K562 (cell line): ENCODE measurements around the gene COQ5. TPM values are rescaled to one million over a fixed set of nuclear protein-coding genes. Genes with fewer than 3 reads are reported as not detected.

Experiments
- ATAC-seq: fragments of 200-7000 bp; cut with Tn5 transposase; 3 replicates; pipeline ENCODE4 v1.9.1; 2020; ENCODE audit warnings: moderate library complexity
- BruUV-seq: library from RNA; stranded (reverse); fragments of 400-500 nt; replicated peaks from 2 replicates; lab custom pipeline; 2021; lab: Mats Ljungman, UMichigan
- CTCF ChIA-PET: fragments of 300-600 bp; formaldehyde crosslinking; extraction: SDS; loops from one replicate; lab custom pipeline; 2021; ENCODE audit warnings: low intra/inter-chr PET ratio; lab: Yijun Ruan, JAX
- POLR2A ChIA-PET: fragments of 300-600, 350-650 bp; sonication (Branson Sonifier 250); formaldehyde crosslinking; extraction: SDS; loops from one replicate; lab custom pipeline; 2021; ENCODE audit warnings: antibody characterized with exemption, inconsistent platforms; lab: Yijun Ruan, JAX
- DNase-seq, 4 experiments: peaks; one replicate each; pipeline versions ENCODE4 v3.0.0 to v3.0.0-alpha.2; 2011 to 2018; ENCODE audit warnings: low spot score in 3 of 4, mixed read lengths in 3 of 4; ENCODE audit errors: extremely low read depth in 1 of 4
- FAIRE-seq: peaks from 2 replicates; lab custom pipeline; 2011; peaks lifted over from hg19 to GRCh38; lab: Jason Lieb, UNC
- H2AFZ ChIP-seq: 2 replicates; pipeline ENCODE4 v1.6.0; 2011; ENCODE audit warnings: low read depth, low read length, control low read depth, inconsistent platforms
- H3K27ac ChIP-seq: fragments of 200-600 bp; 3 replicates; pipeline ENCODE4 v1.8.0; 2011; ENCODE audit warnings: low read depth, mild to moderate bottlenecking, control low read depth, inconsistent platforms, low read length, moderate library complexity, mixed read lengths; ENCODE audit errors: extremely low read depth
- H3K27me3 ChIP-seq, 2 experiments: fragments of 300-600 bp in 1 of 2; 2 replicates in 1 of 2; 3 replicates in 1 of 2; pipeline versions ENCODE4 v1.6.0 to v1.8.0; 2011; ENCODE audit warnings: inconsistent platforms in 2 of 2, low read length in 2 of 2, mild to moderate bottlenecking in 1 of 2, mixed read lengths in 1 of 2, moderate library complexity in 1 of 2; ENCODE audit not compliant: control insufficient read depth in 2 of 2, insufficient read depth in 2 of 2
- H3K36me3 ChIP-seq: fragments of 300-600 bp; 3 replicates; pipeline ENCODE4 v1.8.0; 2011; ENCODE audit warnings: mild to moderate bottlenecking, low read length, inconsistent platforms; ENCODE audit not compliant: control insufficient read depth, insufficient read depth
- H3K4me1 ChIP-seq, 2 experiments: fragments of 200-600 bp in 1 of 2; replicated peaks in 1 of 2; 2 replicates in 1 of 2; 3 replicates in 1 of 2; pipeline versions ENCODE4 v1.5.1 to v1.8.0; 2011; ENCODE audit warnings: inconsistent platforms in 2 of 2, low read length in 2 of 2, mild to moderate bottlenecking in 1 of 2, mixed read lengths in 1 of 2, moderate library complexity in 1 of 2; ENCODE audit not compliant: control insufficient read depth in 2 of 2, insufficient read depth in 2 of 2
- H3K4me2 ChIP-seq: 2 replicates; pipeline ENCODE4 v1.6.1; 2011; ENCODE audit warnings: low read length, control low read depth, inconsistent platforms, mixed read lengths; ENCODE audit not compliant: insufficient read depth
- H3K4me3 ChIP-seq: fragments of 200-600 bp; sonication (generic), shearing (Covaris generic); 2 replicates; pipeline ENCODE4 v1.5.1; 2016; ENCODE audit warnings: control low read depth, inconsistent platforms
- H3K79me2 ChIP-seq: fragments of 200-600 bp; 3 replicates; pipeline ENCODE4 v1.8.0; 2011; ENCODE audit warnings: low read length, inconsistent platforms; ENCODE audit not compliant: control insufficient read depth, insufficient read depth
- H3K9ac ChIP-seq, 2 experiments: 2 replicates each; pipeline versions ENCODE4 v1.6.0 to v1.6.1; 2011; ENCODE audit warnings: low read depth in 2 of 2, low read length in 2 of 2, control low read depth in 1 of 2, inconsistent platforms in 1 of 2, mild to moderate bottlenecking in 1 of 2, mixed read lengths in 1 of 2; ENCODE audit not compliant: insufficient read depth in 1 of 2
- H3K9me1 ChIP-seq: one replicate; pipeline ENCODE4 v1.6.0; 2011; ENCODE audit warnings: inconsistent platforms, mild to moderate bottlenecking, low read length, moderate library complexity; ENCODE audit not compliant: control insufficient read depth, insufficient read depth
- H3K9me3 ChIP-seq: replicated peaks from 2 replicates; pipeline ENCODE4 v1.5.1; 2011; ENCODE audit warnings: low read depth, low read length, inconsistent platforms; ENCODE audit not compliant: control insufficient read depth, insufficient read depth
- H4K20me1 ChIP-seq: replicated peaks from 2 replicates; pipeline ENCODE4 v1.6.1; 2011; ENCODE audit warnings: low read length, inconsistent platforms, mixed read lengths; ENCODE audit not compliant: control insufficient read depth, insufficient read depth
- ATF2 ChIP-seq: sonication (generic); formaldehyde crosslinking; IDR thresholded peaks from 2 replicates; pipeline ENCODE4 v1.8.1; 2022; ENCODE audit warnings: missing genetic modification reagents
- POLR2A ChIP-seq: fragments of 450-650 bp; conservative IDR thresholded peaks from 2 replicates; pipeline ENCODE4 v1.6.1; 2016
- POLR2AphosphoS5 ChIP-seq: IDR thresholded peaks from 2 replicates; pipeline ENCODE4 v1.6.1; 2011; ENCODE audit warnings: mild to moderate bottlenecking, low read depth, low read length, moderate library complexity; ENCODE audit not compliant: control insufficient read depth, insufficient read depth
- RBFOX2 ChIP-seq: fragments of 200-400 bp; formaldehyde crosslinking; IDR thresholded peaks from 2 replicates; pipeline ENCODE4 v1.6.1; 2017; ENCODE audit warnings: low read depth, mild to moderate bottlenecking, low read length, moderate library complexity
- SMARCE1 ChIP-seq: fragments of 450-650 bp; IDR thresholded peaks from 2 replicates; pipeline ENCODE4 v1.7.1; 2016; ENCODE audit warnings: mild to moderate bottlenecking
- ZNF316 ChIP-seq: fragments of 450-650 bp; IDR thresholded peaks from 2 replicates; pipeline ENCODE4 v1.6.1; 2016
- WGBS: fragments of 100-300 bp; shearing (Covaris generic); methylation state at CpG from one replicate; pipeline ENCODE4 v1.1.6; 2016; ENCODE audit warnings: low coverage, mixed read lengths; ENCODE audit not compliant: insufficient coverage; ENCODE audit errors: missing lambda C conversion rate; 5-methylcytosine and 5-hydroxymethylcytosine counted together
- in situ Hi-C: fragments of 300-500 bp; cut with MboI; formaldehyde crosslinking; loops from 4 replicates; pipeline ENCODE4 v1.15.0; 2018; ENCODE audit warnings: inconsistent platforms, mixed read lengths
- intact Hi-C: fragments of 100-400 bp; cut with micrococcal nuclease; formaldehyde crosslinking; loops from 2 replicates; pipeline ENCODE4 v1.14.2; 2022
- polyA plus RNA-seq, 8 experiments: library from polyadenylated mRNA; depleted of rRNA in 4 of 8; stranded (reverse) in 5 of 8; unstranded in 3 of 8; fragments of >200 nt; fragmentation: Nextera tagmentation in 2 of 8; fragmentation: Illumina TruSeq in 1 of 8; extraction: Ambion mirVana in 2 of 8; extraction: Trizol in 1 of 8; gene quantifications; 2 replicates each; pipeline versions ENCODE4 v1.2.1 to v1.2.3, GENCODE V29; 2011 to 2014; ENCODE audit warnings: inconsistent platforms in 1 of 8, missing spikeins in 1 of 8
- total RNA-seq, 7 experiments: library from RNA; depleted of rRNA in 6 of 7; stranded (reverse); fragments of >200 nt in 6 of 7; fragmentation: Illumina TruSeq in 2 of 7; extraction: Trizol in 2 of 7; gene quantifications; 2 replicates each; pipeline versions ENCODE4 v1.2.1 to v1.2.3, GENCODE V29; 2011 to 2021; ENCODE audit warnings: low replicate concordance in 1 of 7

Gene COQ5
- total and polyA plus RNA-seq, 9 of the 15 experiments (the other 6 are each of a cell fraction or from before 2014, with no cell fraction given) = 19.2 to 59.7 (median 30.4) TPM

DNA sequence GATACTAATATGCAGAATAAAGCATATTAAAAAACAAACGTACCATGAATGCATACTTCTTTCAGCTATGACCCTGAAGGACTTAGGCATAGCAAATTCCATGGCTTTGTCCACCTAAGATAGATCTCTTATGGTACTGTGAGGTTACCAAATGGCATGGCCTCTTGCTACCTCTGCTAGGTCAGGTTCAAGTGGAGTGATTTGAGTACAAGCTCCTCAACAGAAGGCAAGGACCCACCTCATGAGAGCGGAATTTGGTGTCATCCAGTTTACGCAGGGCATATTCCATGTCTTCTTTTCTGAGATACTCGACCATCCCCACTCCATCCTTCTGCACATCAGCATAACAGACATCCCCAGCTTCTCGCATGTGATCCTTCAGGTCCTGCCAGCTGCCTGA lies 65.2 kb downstream of the COQ5 start:
- ChIA-PET CTCF (no interaction called here), POLR2A (interaction anchor here (0.6 to 3.5 kb wide), 16 partner anchors 7 to 172 kb away, joined by 3 to 18 read pairs (median 3); partner anchors contain the start of genes GATC, RNU4-2 and TRIAP1)
- FAIRE-seq (peak; percentile 11), ATAC-seq (no peak), DNase-seq (no peak)
- no peak overlapping the region for H2AFZ ChIP-seq
- no peaks in the 10 kb centered on the region for H3K9me3 ChIP-seq
- BruUV-seq = no TSS peak
- H3K4me2 ChIP-seq = no peak overlapping the region
- peaks cover 5 to 6% of the 10 kb centered on the region in 2 experiments; a peak in 4 of 5 replicates for H3K4me1 ChIP-seq
- no peaks in the 10 kb centered on the region for H3K9me1 ChIP-seq
- H3K9ac ChIP-seq = no peak overlapping the region
- TF ChIP-seq SMARCE1 (no peak), POLR2AphosphoS5 (peak; percentile 20; the same call in 1 of the 2 replicates), POLR2A (peak; percentile 19), ATF2 (CRISPR knock-in tag) (no peak), RBFOX2 (0 out of 2 replicates have a peak, but pooled peaks have one; percentile 37), ZNF316 (no peak)
- H3K27ac ChIP-seq = no peak overlapping the region
- peaks cover 92% of the 10 kb centered on the region for H3K36me3 ChIP-seq
- peaks cover 33% of the 10 kb centered on the region for H4K20me1 ChIP-seq
- H3K4me3 ChIP-seq = no peak overlapping the region
- intact Hi-C loops = no loop called here
- H3K27me3 ChIP-seq = no peaks in the 10 kb centered on the region
- in situ Hi-C loops = no loop called here
- peaks cover 52% of the 10 kb centered on the region for H3K79me2 ChIP-seq
- WGBS = 84% methylated on average over 5 of the region's 5 CpGs
